Stimulated activated CD4-positive, alpha-beta T cell treated with anti-CD3 and anti-CD28 coated beads, Interleukin-2, amount 100 ng/mL, for 48 hours (primary cell): ENCODE results near the gene OR12D1.
"Not testable (repeated sequence)": the region's sequence is repeated elsewhere in the genome, so short reads cannot be mapped to it uniquely, and the experiment has no call there.

Source experiments
- DNase-seq, 2 donors: peaks; one replicate each; pipeline ENCODE4 v3.0.0-alpha.2; 2020

Gene OR12D1

GRCh38 chr6:29414588-29414987 is at the start of gene OR12D1:
Gene OR12D1, plus strand, starts transcription at chr6:29414928.
- DNase-seq = no peak

- no peak for DNase-seq
Observed at GRCh38 chr6:29368765-29369164, 46.0 kb upstream of the OR12D1 start, which contains the start of gene OR5V1. Gene OR5V1, minus strand, starts transcription at chr6:29368865. Its CDS starts 12,670 bp downstream, at chr6:29356195.

DNA sequence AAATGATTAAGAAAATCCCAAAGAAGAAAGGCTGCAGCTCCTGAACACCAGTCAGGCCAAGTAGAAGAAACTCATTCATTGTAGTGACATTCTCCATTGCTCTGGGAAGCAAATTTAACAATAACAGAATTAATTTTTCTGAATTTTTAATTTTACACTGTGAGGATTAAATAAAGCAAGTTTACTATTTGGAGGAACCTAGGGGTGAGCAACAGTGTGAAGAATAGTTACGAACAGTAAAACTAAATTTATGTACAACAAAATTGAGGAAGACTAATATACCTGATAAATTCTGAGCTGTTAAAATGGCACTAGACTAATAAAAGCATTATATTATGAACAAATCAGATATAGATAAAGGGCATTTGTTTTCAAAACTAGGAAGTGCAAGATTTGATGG is 39.5 kb upstream of the OR12D1 start, which contains the start of gene OR12D3:
Gene OR12D3 (minus strand): TSS at position 101 of the 400 bp plus-strand sequence. CDS start 4 bp downstream, at position 97.
- DNase-seq = no peak

- no peak for DNase-seq
Observed at GRCh38 chr6:29376003-29376402, 38.7 kb upstream of the OR12D1 start.

- no peak for DNase-seq
Observed at GRCh38 chr6:29388533-29388932, 26.2 kb upstream of the OR12D1 start.

GRCh38 chr6:29395331-29395730 is 19.4 kb upstream of the OR12D1 start, which contains the start of gene OR12D2:
Gene OR12D2, plus strand, starts transcription at chr6:29395631. Its CDS starts 1,069 bp downstream, at chr6:29396700.
- no peak for DNase-seq

- DNase-seq = no peak
Observed at GRCh38 chr6:29399525-29399924, 15.2 kb upstream of the OR12D1 start.

GRCh38 chr6:29403801-29404200 is 10.9 kb upstream of the OR12D1 start:
- no peak for DNase-seq

- no peak for DNase-seq
Observed at GRCh38 chr6:29419516-29419915, 4.8 kb downstream of the OR12D1 start.

DNA sequence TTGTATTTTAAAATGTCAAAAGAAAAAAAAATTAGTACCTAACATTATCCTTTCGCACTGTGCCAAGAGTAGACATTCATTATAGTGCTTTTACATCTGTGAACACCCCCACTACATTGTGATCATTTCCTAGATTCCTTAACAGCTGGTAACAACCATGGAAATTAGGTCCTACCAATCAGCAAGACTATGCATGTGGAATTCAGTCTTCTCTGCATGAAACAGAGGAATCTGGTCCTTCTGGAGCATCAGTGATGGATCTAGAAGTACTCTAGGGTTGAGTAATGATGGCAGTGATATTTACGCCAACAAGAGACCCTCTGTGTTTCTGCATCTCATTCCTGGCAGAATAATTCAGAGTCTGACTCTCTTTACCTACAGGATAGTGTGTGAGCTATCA is 9.4 kb downstream of the OR12D1 start:
- no peak for DNase-seq

DNA sequence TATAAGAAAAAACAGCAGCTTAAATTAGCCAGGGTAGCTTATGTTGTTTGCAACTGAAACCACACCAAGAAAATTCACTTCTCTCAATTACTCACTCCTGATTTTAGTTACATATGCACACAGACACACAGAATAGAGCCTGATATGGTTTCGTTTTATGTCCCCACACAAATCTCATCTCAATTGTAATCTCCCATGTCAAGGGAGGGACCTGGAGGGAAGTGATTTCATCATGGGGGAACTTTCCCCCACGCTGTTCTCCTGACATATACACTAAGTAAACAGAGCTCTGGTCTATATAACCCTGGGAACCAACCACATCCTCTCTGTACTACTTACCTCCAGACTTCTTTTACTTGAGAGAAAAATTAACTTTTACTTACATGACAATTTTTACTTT is 9.8 kb downstream of the OR12D1 start:
- no peak for DNase-seq

DNA sequence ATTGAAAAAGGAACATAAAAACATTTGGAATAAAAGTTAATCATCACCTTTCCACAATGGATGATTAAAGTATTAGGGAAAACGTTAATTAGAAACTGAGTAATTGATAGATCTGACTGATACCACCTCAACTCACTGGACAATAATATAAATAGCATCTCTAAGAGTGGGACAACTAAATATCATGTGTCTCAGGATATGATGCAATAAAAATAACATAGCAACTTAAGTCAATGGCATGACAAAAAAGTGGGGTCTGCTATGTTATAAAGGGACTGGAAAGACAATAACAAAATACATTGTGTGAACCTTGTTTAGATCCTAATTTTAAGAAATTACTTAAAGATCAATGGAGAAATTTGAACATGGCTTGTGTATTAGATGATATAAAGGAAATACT is 10.3 kb downstream of the OR12D1 start:
- no peak for DNase-seq

GRCh38 chr6:29426654-29427053 is 11.9 kb downstream of the OR12D1 start:
- DNase-seq = no peak

GRCh38 chr6:29436730-29437129 is 22.0 kb downstream of the OR12D1 start:
- DNase-seq = not testable (repeated sequence)

- no peak for DNase-seq
Observed at GRCh38 chr6:29439006-29439405, 24.3 kb downstream of the OR12D1 start, which contains the start of gene OR10C1. Gene OR10C1, plus strand, starts transcription at chr6:29439306. Its CDS starts 710 bp downstream, at chr6:29440016.

DNA sequence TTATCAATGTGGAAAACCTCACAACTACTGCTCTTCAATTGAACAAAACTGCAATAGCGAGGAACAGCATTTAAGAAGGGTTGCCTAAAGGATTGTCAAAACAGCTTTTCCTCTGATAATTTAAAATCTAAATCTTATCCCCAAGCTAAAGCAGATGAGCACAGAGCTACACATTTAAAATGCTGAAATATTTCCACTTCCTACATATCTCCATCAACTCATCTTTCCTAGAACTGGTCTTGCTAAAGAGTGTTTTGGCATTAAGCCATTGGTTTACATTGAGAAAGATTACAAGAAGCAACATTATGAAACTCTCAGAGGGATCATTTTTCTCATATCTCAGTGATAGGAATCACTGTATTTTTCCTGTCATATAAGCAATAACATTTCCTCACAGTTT is 28.0 kb downstream of the OR12D1 start:
- no peak for DNase-seq

DNA sequence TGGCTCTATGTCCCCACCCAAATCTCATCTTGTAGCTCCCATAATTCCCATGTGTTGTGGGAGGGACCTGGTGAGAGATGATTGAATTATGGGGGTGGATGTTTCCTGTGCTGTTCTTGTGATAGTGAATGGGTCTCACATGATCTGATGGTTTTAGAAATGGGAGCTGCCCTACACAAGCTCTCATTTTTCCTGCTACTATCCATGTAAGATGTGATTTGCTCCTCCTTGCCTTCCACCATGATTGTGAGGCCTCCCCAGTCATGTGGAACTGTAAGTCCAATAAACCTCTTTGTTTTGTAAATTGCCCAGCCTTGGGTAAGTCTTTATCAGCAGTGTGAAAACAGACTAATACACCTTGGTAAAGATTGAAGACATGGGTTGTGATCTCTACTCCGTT is 29.3 kb downstream of the OR12D1 start:
- DNase-seq = not testable (repeated sequence)

- DNase-seq = no peak
Observed at GRCh38 chr6:29447670-29448069, 32.9 kb downstream of the OR12D1 start.

DNA sequence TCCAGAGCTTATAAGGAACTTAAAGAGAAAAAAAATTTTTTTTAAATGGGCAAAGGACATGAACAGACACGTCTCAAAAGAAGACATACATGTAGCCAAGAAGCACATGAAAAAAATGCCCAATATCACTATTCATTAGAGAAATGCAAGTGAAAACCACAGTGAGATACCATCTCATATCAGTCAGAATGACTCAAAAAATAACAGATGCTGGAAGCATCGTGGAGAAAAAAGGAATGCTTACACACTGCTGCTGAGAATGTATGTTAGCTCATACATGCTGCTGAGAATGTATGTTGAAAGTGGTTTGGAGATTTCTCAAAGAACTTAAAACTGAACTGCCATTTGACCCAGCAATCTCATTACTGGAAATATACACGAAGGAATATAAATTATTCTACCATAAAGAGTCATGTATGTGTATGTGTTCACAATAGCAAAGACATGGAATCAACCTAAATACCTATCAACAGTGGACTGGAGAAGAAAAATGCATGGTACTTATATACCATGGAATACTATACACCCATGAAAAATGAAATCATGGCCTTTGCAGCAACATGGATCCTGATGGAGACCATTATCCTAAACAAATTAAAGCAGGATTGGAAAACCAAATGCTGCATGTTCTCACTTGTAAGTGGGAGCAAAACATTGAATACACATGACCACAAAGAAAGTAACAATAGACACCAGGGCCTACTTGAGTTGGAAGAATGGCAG is 36.9 kb downstream of the OR12D1 start:
- no peak for DNase-seq

DNA sequence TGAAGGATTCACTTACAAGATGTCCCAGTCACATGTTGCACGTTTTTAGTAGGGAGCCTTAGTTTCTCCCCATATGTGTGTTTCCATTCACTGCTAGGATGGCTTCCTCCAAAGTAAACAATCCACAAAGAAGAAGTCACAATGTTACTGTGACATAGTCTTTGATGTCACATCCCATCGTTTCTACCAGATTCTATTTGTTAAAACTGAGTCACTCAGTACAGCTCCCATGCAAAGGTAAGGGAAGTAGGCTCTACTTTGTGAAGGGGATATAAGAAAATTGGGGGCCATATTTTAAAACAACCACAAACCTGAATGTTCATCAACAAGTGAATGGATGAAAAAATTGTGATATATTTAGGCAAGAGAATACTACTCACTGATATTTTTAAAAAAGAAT is 42.2 kb downstream of the OR12D1 start, which contains the start of the genes OR11A1 and OR2H1:
Gene OR11A1 (minus strand): TSS at position 101 of the 400 bp plus-strand sequence. CDS start 29,430 bp downstream, outside the sequence.
Gene OR2H1 (plus strand): TSS at position 185 of the 400 bp plus-strand sequence. CDS start 4,615 bp downstream, outside the sequence.
- no peak for DNase-seq

DNA sequence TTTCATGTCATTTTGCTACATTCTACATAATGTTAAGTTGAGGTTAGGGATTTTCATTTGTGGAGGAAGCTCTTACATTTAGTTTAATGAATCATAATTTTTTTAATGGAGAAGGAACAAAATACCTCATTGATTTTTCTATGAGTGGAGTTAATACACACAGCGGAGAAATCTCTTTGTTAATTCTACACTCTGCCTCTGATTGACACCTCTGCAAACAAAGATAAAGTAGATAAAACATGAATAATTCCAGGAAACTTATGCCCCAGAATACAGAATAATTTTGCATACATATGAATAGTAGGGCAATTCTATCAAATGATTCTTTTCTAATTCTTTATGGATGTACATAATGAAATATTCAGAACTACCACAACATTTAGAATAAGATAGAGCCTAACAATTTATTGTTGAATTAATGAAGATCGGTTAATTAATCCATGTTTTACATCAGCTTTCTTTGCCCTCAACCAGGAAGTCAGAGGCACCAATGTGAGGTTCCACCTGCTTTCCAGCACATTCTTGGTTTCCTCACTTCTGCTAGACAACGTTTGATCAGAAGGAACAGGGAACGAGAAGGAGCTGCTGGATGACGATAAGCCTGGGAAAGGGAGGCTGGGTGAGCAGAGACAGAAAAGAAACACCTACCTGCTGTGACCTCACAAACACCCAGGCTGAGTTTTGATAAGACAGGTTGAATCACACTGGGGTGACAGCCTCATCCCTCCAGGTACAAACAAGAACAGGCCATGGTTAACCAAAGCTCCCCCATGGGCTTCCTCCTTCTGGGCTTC is 46.5 kb downstream of the OR12D1 start:
- DNase-seq = no peak

DNA sequence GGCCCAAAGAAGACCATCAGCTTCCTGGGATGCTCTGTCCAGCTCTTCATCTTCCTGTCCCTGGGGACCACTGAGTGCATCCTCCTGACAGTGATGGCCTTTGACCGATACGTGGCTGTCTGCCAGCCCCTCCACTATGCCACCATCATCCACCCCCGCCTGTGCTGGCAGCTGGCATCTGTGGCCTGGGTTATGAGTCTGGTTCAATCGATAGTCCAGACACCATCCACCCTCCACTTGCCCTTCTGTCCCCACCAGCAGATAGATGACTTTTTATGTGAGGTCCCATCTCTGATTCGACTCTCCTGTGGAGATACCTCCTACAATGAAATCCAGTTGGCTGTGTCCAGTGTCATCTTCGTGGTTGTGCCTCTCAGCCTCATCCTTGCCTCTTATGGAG is 47.3 kb downstream of the OR12D1 start:
- no peak for DNase-seq

GRCh38 chr6:29465279-29465678 is 50.6 kb downstream of the OR12D1 start:
- DNase-seq = no peak

DNA sequence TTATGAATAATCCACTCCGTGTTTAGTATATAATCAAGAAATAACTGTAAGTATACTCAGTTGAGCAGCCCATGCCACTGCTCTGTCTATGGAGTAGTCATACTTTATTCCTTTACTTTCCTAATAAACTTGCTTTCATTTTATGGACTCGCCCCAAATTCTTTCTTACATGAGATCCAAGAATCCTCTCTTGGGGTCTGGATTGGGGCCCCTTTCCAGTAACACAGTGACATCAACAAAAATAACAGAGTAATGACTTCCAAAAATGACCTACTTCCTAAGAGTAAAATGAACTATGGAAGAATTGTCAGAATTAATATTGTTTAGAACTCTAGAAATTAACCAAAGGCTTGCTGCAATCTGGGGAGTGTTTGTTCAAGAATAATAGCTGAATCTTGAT is 51.1 kb downstream of the OR12D1 start:
- DNase-seq = no peak
